Activated CD4-positive, alpha-beta T cell treated with anti-CD3 and anti-CD28 coated beads, Interleukin-2, amount 50 U/mL, for 1 hour (primary cell): ENCODE measurements around the gene CASP8.
A peak's percentile ranks its signal among the peaks of the same experiment; 100 is the strongest.

Source experiments
- DNase-seq: peaks from one replicate; pipeline ENCODE4 v3.0.0-alpha.2; 2020

The CASP8 gene

DNA sequence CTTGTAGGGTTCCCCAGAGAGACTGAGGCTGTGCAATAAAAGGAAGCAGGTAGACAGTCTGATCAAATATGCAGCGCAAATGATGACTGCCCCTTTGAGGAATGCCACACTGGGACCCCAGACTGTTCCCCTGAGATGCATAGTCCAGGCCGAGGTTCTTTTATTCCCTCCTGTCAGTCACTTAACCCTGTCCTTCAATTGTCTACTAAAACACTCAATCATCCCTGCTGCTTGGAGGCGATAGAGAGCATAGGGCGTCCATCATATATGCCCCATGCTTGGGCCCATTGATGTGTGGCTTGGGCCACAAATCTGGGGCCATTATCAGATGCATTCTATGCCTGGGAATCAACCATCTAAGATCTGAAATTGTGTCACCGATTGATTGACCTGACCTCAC lies 15.5 kb upstream of the CASP8 start:
- DNase-seq, result no peak

GRCh38 chr2:201246280-201246679 lies 14.1 kb upstream of the CASP8 start:
- no peak for DNase-seq

GRCh38 chr2:201248288-201248844 lies 12.0 kb upstream of the CASP8 start:
- DNase-seq, result no peak

DNA sequence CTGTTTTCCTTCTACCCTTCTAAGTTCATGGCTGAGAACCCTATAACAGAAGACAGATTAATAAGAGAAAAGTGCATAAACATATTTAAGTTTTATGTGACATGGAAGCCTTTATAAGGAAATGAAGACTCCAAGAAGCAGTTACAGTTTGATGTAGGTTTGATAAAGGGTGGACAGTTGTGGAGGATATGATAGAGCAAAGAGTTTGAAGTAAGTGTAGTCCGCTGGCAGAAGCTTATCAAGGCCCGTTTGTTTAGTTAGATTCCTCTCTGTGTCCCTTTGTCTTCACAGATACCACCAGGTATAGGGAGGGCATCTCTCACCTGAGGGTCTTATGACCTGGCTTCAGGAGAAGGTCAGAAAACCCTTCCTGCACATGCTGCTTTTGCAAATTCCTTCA lies 10.4 kb upstream of the CASP8 start:
- no peak for DNase-seq

- DNase-seq, result no peak
Observed at GRCh38 chr2:201250741-201251140, 9.6 kb upstream of the CASP8 start.

DNA sequence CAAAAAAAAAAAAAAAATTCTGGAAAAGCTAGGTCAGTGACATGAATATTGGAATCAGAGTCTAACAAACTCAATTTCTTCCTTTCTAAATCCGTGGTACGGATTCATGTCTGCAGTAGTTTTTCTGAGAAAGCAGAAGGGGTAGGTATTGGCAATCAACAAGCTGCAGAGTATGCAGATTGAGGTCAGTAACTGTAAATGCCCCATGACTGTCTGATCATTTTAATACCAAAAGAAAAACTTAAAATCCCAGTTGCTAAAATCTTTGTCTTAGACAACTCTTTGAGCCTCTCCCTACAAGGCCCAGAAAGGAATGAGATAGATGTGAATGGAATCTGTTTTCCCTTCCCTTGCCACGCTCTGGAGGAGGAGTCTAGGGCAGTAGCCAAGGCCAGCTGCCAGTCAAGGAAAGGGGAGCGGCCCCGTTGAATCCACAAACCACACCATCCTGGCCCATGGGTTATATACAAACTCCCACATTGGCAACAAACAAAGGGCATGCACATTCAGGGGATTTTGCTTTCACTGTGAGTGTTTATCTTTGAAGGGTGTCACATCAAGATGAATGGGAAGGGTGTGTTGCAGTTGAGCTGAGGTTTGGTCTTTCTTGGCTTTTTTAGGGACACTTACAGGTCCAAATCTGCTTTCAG lies 6.1 kb upstream of the CASP8 start:
- DNase-seq, result no peak

DNA sequence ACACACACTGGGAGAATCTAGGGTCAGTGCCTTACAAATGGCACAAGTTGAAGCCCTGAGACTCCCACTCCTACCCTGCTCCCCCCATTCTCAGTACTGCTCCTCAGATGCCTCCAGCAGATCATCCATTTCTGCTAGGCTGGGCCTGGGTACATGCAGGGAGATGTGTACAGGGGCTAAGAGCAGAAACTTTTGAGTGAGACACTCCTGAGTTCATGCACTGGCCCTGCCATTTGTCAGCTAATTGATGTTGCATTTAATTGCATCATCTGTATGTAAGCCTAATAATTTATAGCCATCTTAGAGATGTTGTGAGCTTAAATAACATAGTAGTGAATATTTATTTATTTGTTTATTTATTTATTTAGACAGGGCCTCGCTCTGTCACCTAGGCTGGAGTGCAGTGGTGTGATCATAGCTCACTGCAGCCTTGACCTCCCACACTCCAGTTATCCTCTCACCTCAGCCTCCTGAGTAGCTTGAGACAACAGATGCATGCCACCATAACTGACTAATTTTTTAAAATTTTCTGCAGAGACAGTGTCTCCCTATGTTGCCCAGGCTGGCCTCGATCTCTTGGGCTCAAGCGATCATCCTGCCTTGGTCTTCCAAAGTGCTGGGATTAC lies 4.8 kb upstream of the CASP8 start:
- DNase-seq, result no peak

DNA sequence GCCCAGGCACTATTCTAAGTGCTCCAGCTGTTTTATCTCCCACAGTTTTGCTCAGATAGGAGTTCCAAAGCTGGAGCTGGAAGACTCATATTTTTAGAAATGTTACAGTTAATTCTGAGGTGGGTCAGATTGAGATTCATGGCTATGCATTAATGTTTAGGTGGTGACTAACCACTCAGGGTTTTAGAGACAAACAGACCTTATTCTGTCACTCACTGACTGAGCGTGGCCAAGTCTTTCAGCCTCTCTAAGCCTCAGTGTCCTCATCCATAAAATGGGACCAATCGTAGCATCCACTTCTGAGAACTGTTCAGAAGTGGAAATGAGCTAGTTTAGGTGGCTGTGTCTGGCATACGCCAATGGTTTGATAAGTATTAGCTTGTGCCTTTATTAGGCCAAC lies 4.3 kb upstream of the CASP8 start:
- no peak for DNase-seq

GRCh38 chr2:201257381-201257955 lies 2.9 kb upstream of the CASP8 start:
- peak; percentile 50 for DNase-seq

- DNase-seq, result peak; percentile 94
Observed at GRCh38 chr2:201257956-201258665, 2.2 kb upstream of the CASP8 start.

GRCh38 chr2:201258666-201259615 lies 1.4 kb upstream of the CASP8 start:
- no peak for DNase-seq

- peak; percentile 54 for DNase-seq
Observed at GRCh38 chr2:201261471-201261870, 1.1 kb downstream of the CASP8 start.

DNA sequence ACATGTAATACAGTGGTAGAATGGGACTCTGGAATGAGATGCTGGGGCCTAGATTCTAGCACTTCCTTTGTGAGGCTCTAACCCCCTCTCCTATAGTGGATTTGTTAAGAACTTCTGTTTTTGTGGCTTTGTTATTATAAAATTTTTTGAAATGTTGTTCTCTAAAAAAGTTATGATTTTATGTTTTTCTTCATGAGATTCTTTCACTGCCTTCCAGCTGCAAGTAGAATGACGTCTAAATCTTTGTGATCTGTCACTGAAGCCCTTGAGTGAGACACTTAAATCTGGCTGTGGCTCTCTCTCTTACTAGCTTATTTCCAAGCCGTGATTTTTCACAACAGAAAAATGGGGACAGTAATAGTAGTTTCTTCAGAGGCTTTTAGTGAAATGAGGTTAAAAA lies 1.6 kb downstream of the CASP8 start:
- no peak for DNase-seq

- DNase-seq, result no peak
Observed at GRCh38 chr2:201262718-201263117, 2.4 kb downstream of the CASP8 start.

DNA sequence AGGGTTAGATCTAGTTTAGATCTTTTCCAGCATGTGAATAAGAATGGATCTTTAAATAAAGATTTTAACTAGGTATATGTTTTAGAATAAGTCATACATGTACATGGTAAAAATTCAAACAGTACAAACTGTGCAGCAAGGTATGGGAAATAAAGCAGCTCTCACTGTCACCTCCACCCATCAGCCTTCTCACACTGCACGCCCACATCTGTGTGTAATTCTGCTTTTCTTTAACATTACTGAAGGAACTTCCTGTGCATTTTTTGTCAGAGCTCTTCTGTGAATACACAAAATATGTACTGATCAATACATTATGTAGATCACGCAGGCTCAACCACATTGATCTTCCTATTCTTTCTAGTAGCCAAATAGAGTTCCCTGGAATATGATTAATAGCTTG lies 3.4 kb downstream of the CASP8 start:
- DNase-seq, result no peak

DNA sequence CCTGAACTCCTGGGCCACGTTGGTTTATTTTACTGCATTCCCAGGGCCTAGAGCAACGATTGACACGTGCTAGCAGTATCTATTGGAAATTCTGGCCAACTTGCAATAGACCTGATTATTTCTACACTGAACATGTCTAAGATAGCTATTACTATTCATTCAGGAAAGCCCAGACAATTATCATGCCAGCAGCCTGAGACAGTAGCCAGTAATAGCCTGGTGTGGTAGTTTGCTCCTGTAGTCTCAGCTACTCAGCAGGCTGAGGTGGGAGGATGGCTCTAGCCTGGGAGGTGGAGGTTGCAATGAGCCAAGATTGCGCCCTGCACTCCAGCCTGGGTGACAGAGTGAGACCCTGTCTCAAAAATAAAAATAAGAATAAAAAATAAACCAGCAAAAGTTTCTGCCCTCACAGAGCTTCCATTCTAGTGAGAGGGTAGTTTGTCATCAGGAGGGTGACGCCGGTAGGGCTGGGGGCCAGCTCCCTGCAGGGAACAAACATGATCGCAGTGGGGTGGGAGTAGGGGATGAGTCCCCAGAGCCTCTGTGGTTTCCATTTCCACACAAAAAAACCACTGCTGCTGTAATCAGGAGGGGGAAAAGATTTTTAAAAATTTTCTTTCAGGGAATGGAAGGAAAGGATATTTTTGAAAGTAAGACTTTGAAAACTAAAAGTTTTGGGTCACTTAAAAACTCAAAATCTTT lies 4.3 kb downstream of the CASP8 start:
- DNase-seq, result no peak

- DNase-seq, result no peak
Observed at GRCh38 chr2:201266629-201267028, 6.3 kb downstream of the CASP8 start.

DNA sequence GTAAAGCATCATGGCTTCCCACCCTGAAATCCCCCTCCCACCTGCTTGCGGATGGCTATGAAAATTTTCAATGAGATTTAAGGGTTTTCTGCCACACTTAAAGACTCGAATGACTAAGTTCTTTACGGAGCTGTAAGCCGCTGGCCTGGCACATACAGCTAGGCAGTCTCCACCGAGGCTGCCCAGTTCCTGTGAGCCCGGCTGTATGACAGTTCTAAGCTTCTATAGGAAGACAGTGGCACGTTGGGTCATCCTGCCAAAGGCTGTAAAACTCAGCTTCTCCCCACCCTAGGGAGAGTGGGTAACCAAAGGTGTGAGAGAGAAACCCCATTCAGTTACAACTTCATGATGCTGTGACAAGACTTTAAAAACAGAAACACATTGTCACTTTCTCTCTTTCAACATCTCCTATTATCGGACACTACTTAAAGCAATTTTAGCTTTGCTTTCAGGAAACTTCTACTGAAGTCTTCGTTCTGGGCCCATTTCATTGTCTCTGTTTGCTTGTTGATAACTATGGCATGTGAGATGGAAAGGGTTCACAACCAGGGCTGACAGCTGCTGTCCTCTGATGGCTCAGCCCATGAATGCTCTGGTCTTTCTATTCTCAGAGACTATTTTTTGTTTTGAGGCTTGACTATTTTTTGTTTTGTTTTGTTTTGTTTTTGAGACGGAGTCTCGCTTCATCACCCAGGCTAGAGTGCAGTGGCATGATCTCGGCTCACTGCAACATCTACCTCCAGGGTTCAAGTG lies 7.1 kb downstream of the CASP8 start:
- no peak for DNase-seq

DNA sequence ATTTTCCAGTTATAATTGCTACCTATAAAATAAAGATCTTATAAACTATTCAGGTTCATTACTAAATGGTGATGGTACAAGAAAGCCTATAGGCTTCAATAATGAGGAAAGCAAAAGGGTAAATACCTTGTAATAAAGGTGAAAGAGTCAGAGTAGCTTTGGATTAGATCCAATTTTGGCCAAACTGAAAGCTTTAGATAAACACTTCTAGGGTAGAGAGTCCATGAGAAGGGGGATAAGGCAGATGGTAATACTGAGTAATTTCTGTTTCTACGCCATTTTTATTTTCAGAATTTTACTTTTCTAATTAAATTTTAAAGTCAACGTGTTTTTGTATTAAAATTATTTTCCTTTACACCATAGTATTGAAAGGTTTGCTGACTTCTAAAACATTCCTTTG lies 9.4 kb downstream of the CASP8 start:
- no peak for DNase-seq

- no peak for DNase-seq
Observed at GRCh38 chr2:201270293-201271001, 10.1 kb downstream of the CASP8 start.
